ENCODE data around the gene HIPK2.

DNA sequence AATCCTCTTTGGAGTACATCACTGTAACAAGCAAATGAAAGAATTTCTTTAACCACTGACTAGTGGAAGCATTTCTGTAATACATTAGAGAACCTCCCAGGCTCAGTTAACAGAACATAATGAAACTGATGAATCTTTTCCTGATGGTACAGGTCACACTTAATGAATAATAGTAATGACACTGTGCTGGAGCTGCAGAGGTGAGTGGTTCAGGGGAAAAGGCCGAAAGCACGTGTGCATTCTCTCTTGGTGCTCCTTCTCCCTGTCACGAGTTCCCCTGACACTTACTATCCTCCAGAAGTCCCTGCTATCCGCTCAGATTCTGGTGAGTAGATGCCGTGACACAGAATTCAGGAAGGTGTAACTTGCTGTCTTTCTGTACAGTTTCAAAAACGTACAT is 8.0 kb downstream of the HIPK2 start:
- TF ChIP-seq, protein P1, sequence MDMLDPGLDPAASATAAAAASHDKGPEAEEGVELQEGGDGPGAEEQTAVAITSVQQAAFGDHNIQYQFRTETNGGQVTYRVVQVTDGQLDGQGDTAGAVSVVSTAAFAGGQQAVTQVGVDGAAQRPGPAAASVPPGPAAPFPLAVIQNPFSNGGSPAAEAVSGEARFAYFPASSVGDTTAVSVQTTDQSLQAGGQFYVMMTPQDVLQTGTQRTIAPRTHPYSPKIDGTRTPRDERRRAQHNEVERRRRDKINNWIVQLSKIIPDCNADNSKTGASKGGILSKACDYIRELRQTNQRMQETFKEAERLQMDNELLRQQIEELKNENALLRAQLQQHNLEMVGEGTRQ (IDR thresholded peaks at IDR 0.05; ENCODE audit: borderline replicate concordance, low read depth, low read length): no peak
- TF ChIP-seq, protein P2, sequence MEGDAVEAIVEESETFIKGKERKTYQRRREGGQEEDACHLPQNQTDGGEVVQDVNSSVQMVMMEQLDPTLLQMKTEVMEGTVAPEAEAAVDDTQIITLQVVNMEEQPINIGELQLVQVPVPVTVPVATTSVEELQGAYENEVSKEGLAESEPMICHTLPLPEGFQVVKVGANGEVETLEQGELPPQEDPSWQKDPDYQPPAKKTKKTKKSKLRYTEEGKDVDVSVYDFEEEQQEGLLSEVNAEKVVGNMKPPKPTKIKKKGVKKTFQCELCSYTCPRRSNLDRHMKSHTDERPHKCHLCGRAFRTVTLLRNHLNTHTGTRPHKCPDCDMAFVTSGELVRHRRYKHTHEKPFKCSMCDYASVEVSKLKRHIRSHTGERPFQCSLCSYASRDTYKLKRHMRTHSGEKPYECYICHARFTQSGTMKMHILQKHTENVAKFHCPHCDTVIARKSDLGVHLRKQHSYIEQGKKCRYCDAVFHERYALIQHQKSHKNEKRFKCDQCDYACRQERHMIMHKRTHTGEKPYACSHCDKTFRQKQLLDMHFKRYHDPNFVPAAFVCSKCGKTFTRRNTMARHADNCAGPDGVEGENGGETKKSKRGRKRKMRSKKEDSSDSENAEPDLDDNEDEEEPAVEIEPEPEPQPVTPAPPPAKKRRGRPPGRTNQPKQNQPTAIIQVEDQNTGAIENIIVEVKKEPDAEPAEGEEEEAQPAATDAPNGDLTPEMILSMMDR (IDR thresholded peaks at IDR 0.05 in 2 of 3, conservative IDR thresholded peaks at IDR 0.05 in 1 of 3; ENCODE audit: control insufficient read depth in 2 of 3, extremely low read depth in 1 of 3, insufficient read depth in 1 of 3, low read depth in 3 of 3, low read length in 3 of 3): no peak
- TF ChIP-seq NFYB (IDR thresholded peaks at IDR 0.05; ENCODE audit: insufficient read depth, low read depth, low read length): no peak
- TF ChIP-seq CREB1 (IDR thresholded peaks at IDR 0.05; ENCODE audit: low read depth): no peak
- TF ChIP-seq KDM1A (IDR thresholded peaks at IDR 0.05; ENCODE audit: borderline replicate concordance): no peak

Measured in GM12878 (cell line).